Stimulated activated CD8-positive, alpha-beta memory T cell treated with anti-CD3 and anti-CD28 coated beads, Interleukin-7, amount 100 ng/mL, for 1 hour (primary cell): ENCODE results near the gene GIT2.
"Not testable (repeated sequence)": the region's sequence is repeated elsewhere in the genome, so short reads cannot be mapped to it uniquely, and the experiment has no call there.

Experiments
- DNase-seq, 2 donors: peaks; one replicate each; pipeline ENCODE4 v3.0.0-alpha.2; 2020; ENCODE audit warnings: low read depth in 2 of 2

Gene GIT2

GRCh38 chr12:109892165-109892715 lies 103.9 kb downstream of the GIT2 start:
- DNase-seq = no peak

- DNase-seq = not testable (repeated sequence)
These were observed 104.4 kb downstream of the GIT2 start for GRCh38 chr12:109891731-109892130.

- no peak for DNase-seq
These were observed 105.5 kb downstream of the GIT2 start for GRCh38 chr12:109890620-109891170.

- no peak for DNase-seq
These were observed 107.8 kb downstream of the GIT2 start for GRCh38 chr12:109888179-109889020.

GRCh38 chr12:109885616-109886015 lies 110.6 kb downstream of the GIT2 start:
- no peak for DNase-seq

- no peak for DNase-seq
These were observed 112.7 kb downstream of the GIT2 start for GRCh38 chr12:109883461-109883860.

GRCh38 chr12:109881752-109882151 lies 114.4 kb downstream of the GIT2 start:
- DNase-seq = no peak

GRCh38 chr12:109880938-109881337 lies 115.2 kb downstream of the GIT2 start:
- DNase-seq = no peak

GRCh38 chr12:109880043-109880931 lies 115.9 kb downstream of the GIT2 start, which contains the start of gene GLTP:
Gene GLTP, minus strand, starts transcription at chr12:109880541. Its CDS starts 167 bp downstream, at chr12:109880374.
- peak; percentile 71 to 77 for DNase-seq
